Lower lobe of right lung (tissue), 2 donors: Measurements from ENCODE around the gene DNAH3. TPM values are rescaled to one million over a fixed set of nuclear protein-coding genes. Genes with fewer than 3 reads are reported as not detected.

Experiments
- ATAC-seq, 2 donors: fragments of 200-7000 bp; cut with Tn5 transposase; one replicate each; pipeline ENCODE4 v1.9.1; 2020 to 2022; ENCODE audit warnings: mild to moderate bottlenecking in 2 of 2, moderate library complexity in 2 of 2
- DNase-seq: peaks from one replicate; pipeline ENCODE4 v3.0.0-alpha.2; 2020
- H3K27ac ChIP-seq: fragments of 200-600 bp; one replicate; pipeline ENCODE4 v1.8.0; 2022
- H3K27me3 ChIP-seq: fragments of 200-600 bp; one replicate; pipeline ENCODE4 v1.8.0; 2022; ENCODE audit warnings: low read depth
- H3K36me3 ChIP-seq: fragments of 200-600 bp; one replicate; pipeline ENCODE4 v1.8.0; 2022; ENCODE audit warnings: mild to moderate bottlenecking
- H3K4me1 ChIP-seq: fragments of 200-600 bp; one replicate; pipeline ENCODE4 v1.8.0; 2022
- H3K4me3 ChIP-seq: fragments of 200-600 bp; one replicate; pipeline ENCODE4 v1.8.0; 2022; ENCODE audit warnings: mild to moderate bottlenecking
- H3K9me3 ChIP-seq: fragments of 200-600 bp; one replicate; pipeline ENCODE4 v1.8.0; 2022
- CTCF ChIP-seq: fragments of 200-600 bp; IDR thresholded peaks from one replicate; pipeline ENCODE4 v1.8.0; 2022; ENCODE audit warnings: antibody characterized with exemption, mild to moderate bottlenecking
- intact Hi-C: fragments of 100-400 bp; cut with DNase I; formaldehyde crosslinking; loops from one replicate; pipeline ENCODE4 v1.11.0; 2022
- total RNA-seq: library from RNA; stranded (reverse); fragmentation: NEBNext Ultra II Directional; extraction: Animal tissue kit (Norgen Biotek cat#: 25700); gene quantifications from one replicate; pipeline ENCODE4 v1.2.1, GENCODE V29; 2021
- donor health status: DM: no; HTN: yes; CAD: no; lungs with severe emphysema.

Gene DNAH3
- total RNA-seq, 1 donor from 2014 or later, result 10.9 TPM

GRCh38 chr16:20918486-20919239 lies 232.0 kb downstream of the DNAH3 start:
- H3K4me3 ChIP-seq, result no peak overlapping the region
- peaks cover 14% of the 10 kb centered on the region for H3K36me3 ChIP-seq
- intact Hi-C loops, result no loop called here
- TF ChIP-seq CTCF, result no peak
- no peak overlapping the region for H3K27ac ChIP-seq
- H3K4me1 ChIP-seq, result peaks cover 12% of the 10 kb centered on the region
- H3K9me3 ChIP-seq, result no peaks in the 10 kb centered on the region
- ATAC-seq (peak; percentile 77 to 85), DNase-seq (peak; percentile 64)
- H3K27me3 ChIP-seq, result no peaks in the 10 kb centered on the region

DNA sequence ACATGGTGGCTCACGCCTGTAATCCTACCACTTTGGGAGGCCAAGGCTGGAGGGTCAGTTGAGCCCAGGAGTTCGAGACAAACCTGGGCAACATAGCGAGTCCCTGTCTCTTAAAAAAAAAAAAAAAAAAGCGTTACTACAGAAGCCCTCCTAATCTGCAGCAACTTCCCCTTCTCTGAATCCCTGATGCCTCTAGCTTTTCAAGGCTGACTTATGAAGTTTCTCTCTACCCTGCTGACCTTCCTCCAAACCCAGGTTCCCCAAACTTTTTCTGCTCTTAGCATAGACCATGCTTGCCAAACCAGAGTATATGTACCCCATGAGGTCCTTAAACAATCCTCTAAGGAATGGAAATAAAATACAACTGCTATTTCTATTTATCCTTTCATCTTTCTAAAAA lies 233.7 kb downstream of the DNAH3 start:
- no peak for TF ChIP-seq CTCF
- Histone ChIP-seq H3K27me3 (no peaks in the 10 kb centered on the region), H3K27ac (no peak overlapping the region), H3K4me1 (peaks cover 29% of the 10 kb centered on the region), H3K4me3 (no peak overlapping the region), H3K36me3 (peaks cover 11% of the 10 kb centered on the region), H3K9me3 (no peaks in the 10 kb centered on the region)
- ATAC-seq (no peak), DNase-seq (no peak)
- intact Hi-C loops, result no loop called here

GRCh38 chr16:20916289-20916688 lies 234.4 kb downstream of the DNAH3 start:
- intact Hi-C loops, result no loop called here
- no peak for ATAC-seq
- no peak for TF ChIP-seq CTCF
- Histone ChIP-seq H3K9me3 (no peaks in the 10 kb centered on the region), H3K27me3 (no peaks in the 10 kb centered on the region), H3K4me3 (no peak overlapping the region), H3K27ac (no peak overlapping the region), H3K4me1 (peaks cover 35% of the 10 kb centered on the region), H3K36me3 (peaks cover 11% of the 10 kb centered on the region)
- no peak for DNase-seq

DNA sequence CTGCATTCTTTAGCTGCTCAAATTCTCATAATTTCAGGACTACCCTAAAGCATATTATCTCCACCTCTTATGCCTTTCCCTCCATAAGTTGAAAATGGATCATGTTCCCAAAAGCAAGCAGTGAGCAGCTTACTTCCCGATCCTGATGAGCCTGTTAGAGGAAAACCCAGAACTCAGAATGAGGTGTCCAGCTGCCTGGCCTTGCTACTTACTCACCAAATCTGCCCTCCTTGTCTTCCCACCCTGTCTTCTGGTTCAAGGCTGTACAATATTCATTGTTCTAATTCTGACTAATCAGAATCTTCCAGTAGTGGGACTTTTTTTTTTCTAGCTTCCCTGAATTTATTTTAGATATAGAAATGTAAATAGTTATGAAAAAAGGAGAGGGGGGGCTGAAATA lies 239.3 kb downstream of the DNAH3 start:
- ATAC-seq, result peak in 1 of 2 donors; percentile 35
- no peaks in the 10 kb centered on the region for H3K27me3 ChIP-seq
- intact Hi-C loops, result no loop called here
- no peaks in the 10 kb centered on the region for H3K9me3 ChIP-seq
- TF ChIP-seq CTCF, result no peak
- peaks cover 50% of the 10 kb centered on the region for H3K4me1 ChIP-seq
- no peak overlapping the region for H3K4me3 ChIP-seq
- H3K27ac ChIP-seq, result peak overlapping the region; percentile 75
- peaks cover under 1% of the 10 kb centered on the region for H3K36me3 ChIP-seq
- no peak for DNase-seq

- DNase-seq, result no peak
- Histone ChIP-seq H3K9me3 (no peaks in the 10 kb centered on the region), H3K4me1 (peaks cover 55% of the 10 kb centered on the region), H3K27ac (peak overlapping the region; percentile 75), H3K4me3 (no peak overlapping the region), H3K36me3 (no peaks in the 10 kb centered on the region), H3K27me3 (no peaks in the 10 kb centered on the region)
- TF ChIP-seq CTCF, result no peak
- intact Hi-C loops, result no loop called here
- ATAC-seq, result peak; percentile 85 to 88
Observed at GRCh38 chr16:20910781-20911321, 239.8 kb downstream of the DNAH3 start.
